H1 (cell line): Measurements from ENCODE around the gene HAGH. TPM values are rescaled to one million over a fixed set of nuclear protein-coding genes. Genes with fewer than 3 reads are reported as not detected.

Source experiments
- CTCF ChIA-PET: fragments of 300-600 bp; sonication (Branson Sonifier 250); formaldehyde crosslinking; loops from one replicate; lab custom pipeline; 2021; ENCODE audit not compliant: partially characterized antibody; lab: Charles Lee
- POLR2A ChIA-PET: fragments of 300-600 bp; sonication (Branson Sonifier 250); formaldehyde crosslinking; loops from one replicate; lab custom pipeline; 2021; ENCODE audit warnings: inconsistent platforms; ENCODE audit not compliant: partially characterized antibody; lab: Charles Lee
- DNase-seq, 2 experiments: peaks; one replicate each; pipeline versions ENCODE4 v3.0.0 to v3.0.0-alpha.2; 2010 to 2022; ENCODE audit warnings: low spot score in 2 of 2, low read depth in 1 of 2, mixed read lengths in 1 of 2
- FAIRE-seq: peaks from 2 replicates; lab custom pipeline; 2011; peaks lifted over from hg19 to GRCh38; lab: Jason Lieb, UNC
- H2AFZ ChIP-seq: 2 replicates; pipeline ENCODE4 v1.8.1; 2012; ENCODE audit warnings: low read length, inconsistent platforms
- H2AK5ac ChIP-seq: 2 replicates; pipeline ENCODE4 v1.6.1; 2013; ENCODE audit warnings: low read depth, low read length
- H2BK120ac ChIP-seq: replicated peaks from 2 replicates; pipeline ENCODE3; 2013; ENCODE audit warnings: low read depth, low read length, inconsistent platforms
- H2BK12ac ChIP-seq: 2 replicates; pipeline ENCODE4 v1.6.1; 2013; ENCODE audit warnings: low read depth, low read length
- H2BK15ac ChIP-seq: 2 replicates; pipeline ENCODE4 v1.6.1; 2013; ENCODE audit warnings: low read length
- H2BK20ac ChIP-seq: 2 replicates; pipeline ENCODE4 v1.6.1; 2013; ENCODE audit warnings: low read length
- H2BK5ac ChIP-seq: 2 replicates; pipeline ENCODE4 v1.6.1; 2013; ENCODE audit warnings: low read depth, low read length
- H3K14ac ChIP-seq: 2 replicates; pipeline ENCODE4 v1.6.1; 2013; ENCODE audit warnings: inconsistent platforms; ENCODE audit not compliant: insufficient read length
- H3K18ac ChIP-seq: 2 replicates; pipeline ENCODE4 v1.6.1; 2013; ENCODE audit warnings: low read length; ENCODE audit errors: extremely low read depth
- H3K23ac ChIP-seq: 2 replicates; pipeline ENCODE4 v1.6.1; 2013; ENCODE audit warnings: inconsistent platforms; ENCODE audit not compliant: insufficient read length
- H3K23me2 ChIP-seq: 2 replicates; pipeline ENCODE4 v1.6.1; 2013; ENCODE audit warnings: low read depth, low read length
- H3K27ac ChIP-seq: 2 replicates; pipeline ENCODE4 v1.6.1; 2011; ENCODE audit warnings: low read depth, low read length, inconsistent platforms
- H3K27me3 ChIP-seq, 4 experiments: replicated peaks in 1 of 4; 1 replicate in 1 of 4; 2 replicates in 3 of 4; pipeline versions ENCODE4 v1.6.1 to v1.8.1; 2011 to 2013; ENCODE audit warnings: low read length in 3 of 4, mild to moderate bottlenecking in 3 of 4, inconsistent platforms in 2 of 4, mixed read lengths in 2 of 4, moderate library complexity in 1 of 4; ENCODE audit not compliant: control insufficient read depth in 3 of 4, insufficient read depth in 3 of 4; ENCODE audit errors: extremely low read depth in 1 of 4
- H3K36me3 ChIP-seq, 4 experiments: 2 replicates each; pipeline versions ENCODE4 v1.6.1 to v1.8.1; 2011 to 2013; ENCODE audit warnings: mild to moderate bottlenecking in 4 of 4, low read length in 3 of 4, moderate library complexity in 2 of 4, control low read depth in 1 of 4, inconsistent platforms in 1 of 4; ENCODE audit not compliant: insufficient read depth in 4 of 4, control insufficient read depth in 2 of 4
- H3K4ac ChIP-seq: replicated peaks from 2 replicates; pipeline ENCODE3; 2013; ENCODE audit warnings: low read length, low read depth, mixed read lengths, inconsistent platforms; ENCODE audit not compliant: insufficient read length
- H3K4me1 ChIP-seq, 4 experiments: replicated peaks in 1 of 4; 1 replicate in 1 of 4; 2 replicates in 3 of 4; pipeline versions ENCODE4 v1.6.1 to v1.8.1; 2011 to 2013; ENCODE audit warnings: low read length in 3 of 4, inconsistent platforms in 2 of 4, mixed read lengths in 1 of 4; ENCODE audit not compliant: insufficient read depth in 4 of 4, control insufficient read depth in 3 of 4
- H3K4me2 ChIP-seq, 2 experiments: 2 replicates each; pipeline versions ENCODE4 v1.6.1 to v1.8.1; 2011 to 2013; ENCODE audit warnings: low read depth in 2 of 2, low read length in 2 of 2, control low read depth in 1 of 2, inconsistent platforms in 1 of 2, mild to moderate bottlenecking in 1 of 2; ENCODE audit not compliant: insufficient read depth in 1 of 2
- H3K4me3 ChIP-seq, 4 experiments: fragments of 200-600, 300-600 bp in 1 of 4; sonication (generic), shearing (Covaris generic), sonication (Bioruptor Twin) in 1 of 4; 2 replicates each; pipeline versions ENCODE4 v1.5.1 to v1.8.1; 2011 to 2016; ENCODE audit warnings: low read length in 4 of 4, low read depth in 3 of 4, control low read depth in 2 of 4, inconsistent platforms in 2 of 4, mild to moderate bottlenecking in 2 of 4, mixed read lengths in 1 of 4, moderate library complexity in 1 of 4; ENCODE audit not compliant: insufficient read depth in 2 of 4; ENCODE audit errors: extremely low read depth in 1 of 4
- H3K56ac ChIP-seq: replicated peaks from 2 replicates; pipeline ENCODE3; 2013; ENCODE audit warnings: low read depth, mild to moderate bottlenecking, mixed read lengths, low read length, inconsistent platforms; ENCODE audit not compliant: insufficient read length
- H3K79me1 ChIP-seq: 2 replicates; pipeline ENCODE4 v1.6.1; 2013; ENCODE audit warnings: low read depth, low read length, control low read depth
- H3K79me2 ChIP-seq, 2 experiments: 2 replicates each; pipeline versions ENCODE4 v1.6.1 to v1.8.1; 2012 to 2013; ENCODE audit warnings: low read length in 2 of 2, mild to moderate bottlenecking in 2 of 2, inconsistent platforms in 1 of 2; ENCODE audit not compliant: insufficient read depth in 2 of 2, control insufficient read depth in 1 of 2
- H3K9ac ChIP-seq, 4 experiments: replicated peaks in 1 of 4; 1 replicate in 1 of 4; 2 replicates in 3 of 4; pipeline versions ENCODE4 v1.6.1 to v1.8.1; 2011 to 2013; ENCODE audit warnings: low read depth in 3 of 4, low read length in 3 of 4, control low read depth in 2 of 4, mild to moderate bottlenecking in 2 of 4, moderate library complexity in 2 of 4, inconsistent platforms in 1 of 4; ENCODE audit errors: extremely low read depth in 1 of 4
- H3K9me3 ChIP-seq, 2 experiments: 2 replicates each; pipeline versions ENCODE4 v1.6.1 to v1.8.1; 2012 to 2013; ENCODE audit warnings: mild to moderate bottlenecking in 2 of 2, moderate library complexity in 2 of 2, control low read depth in 1 of 2, inconsistent platforms in 1 of 2, low read depth in 1 of 2, low read length in 1 of 2, mixed read lengths in 1 of 2; ENCODE audit not compliant: insufficient read depth in 2 of 2
- H4K20me1 ChIP-seq, 2 experiments: replicated peaks in 1 of 2; 2 replicates each; pipeline versions ENCODE3 to v1.8.1; 2011 to 2013; ENCODE audit warnings: inconsistent platforms in 2 of 2, low read length in 2 of 2, mild to moderate bottlenecking in 1 of 2; ENCODE audit not compliant: insufficient read depth in 2 of 2, control insufficient read depth in 1 of 2
- H4K5ac ChIP-seq: 2 replicates; pipeline ENCODE4 v1.6.1; 2013; ENCODE audit warnings: low read length, low read depth, mixed read lengths, inconsistent platforms; ENCODE audit not compliant: insufficient read length
- H4K8ac ChIP-seq: 2 replicates; pipeline ENCODE4 v1.8.0; 2013; ENCODE audit warnings: mild to moderate bottlenecking, moderate library complexity, low read length, inconsistent platforms; ENCODE audit not compliant: insufficient read depth; ENCODE audit errors: extremely low read depth
- H4K91ac ChIP-seq: replicated peaks from 2 replicates; pipeline ENCODE3; 2013; ENCODE audit warnings: low read length, mixed read lengths, inconsistent platforms; ENCODE audit not compliant: insufficient read length
- EGR1 ChIP-seq: IDR thresholded peaks from 2 replicates; pipeline ENCODE4 v1.6.1; 2011; ENCODE audit warnings: low read depth, low read length, borderline replicate concordance
- EZH2 ChIP-seq: fragments of 200-600 bp; sonication (generic); IDR thresholded peaks from 2 replicates; pipeline ENCODE4 v1.7.1; 2012; ENCODE audit warnings: low read depth, mild to moderate bottlenecking, moderate library complexity, low read length, inconsistent platforms; ENCODE audit not compliant: severe bottlenecking
- PHF8 ChIP-seq: fragments of 200-600 bp; sonication (generic); conservative IDR thresholded peaks from 2 replicates; pipeline ENCODE4 v1.7.1; 2012; ENCODE audit warnings: low read depth, mild to moderate bottlenecking, inconsistent platforms, low read length, moderate library complexity
- POU5F1 ChIP-seq: IDR thresholded peaks from 2 replicates; pipeline ENCODE4 v1.6.1; 2011; ENCODE audit warnings: low read depth, mild to moderate bottlenecking, low read length, moderate library complexity
- RBBP5 ChIP-seq: IDR thresholded peaks from 2 replicates; pipeline ENCODE4 v1.7.1; 2012; ENCODE audit warnings: low read depth, mild to moderate bottlenecking, inconsistent platforms, low read length, moderate library complexity, borderline replicate concordance
- SP1 ChIP-seq: IDR thresholded peaks from 2 replicates; pipeline ENCODE4 v1.6.1; 2011; ENCODE audit warnings: low read depth, low read length
- SUZ12 ChIP-seq: fragments of 200-600 bp; sonication (generic); IDR thresholded peaks from 2 replicates; pipeline ENCODE4 v1.6.1; 2012; ENCODE audit warnings: mild to moderate bottlenecking, inconsistent platforms, low read length, moderate library complexity, mixed read lengths
- TAF7 ChIP-seq: optimal IDR thresholded peaks from 2 replicates; pipeline ENCODE3; 2011; ENCODE audit warnings: low read depth, mild to moderate bottlenecking, inconsistent platforms, low read length, moderate library complexity, borderline replicate concordance
- WGBS, 2 experiments: shearing (Covaris generic) in 1 of 2; methylation state at CpG; one replicate each; pipeline versions ENCODE4 v1.1.6 to v1.1.7; 2013 to 2015; ENCODE audit warnings: low lambda C conversion rate in 2 of 2, mixed read lengths in 2 of 2, inconsistent platforms in 1 of 2, low coverage in 1 of 2, missing lambda C conversion rate in 1 of 2; ENCODE audit not compliant: insufficient replicate concordance in 2 of 2, insufficient coverage in 1 of 2, insufficient read length in 1 of 2; ENCODE audit errors: extremely low coverage in 1 of 2, missing lambda C conversion rate in 1 of 2; 5-methylcytosine and 5-hydroxymethylcytosine counted together
- polyA plus RNA-seq, 7 experiments: library from polyadenylated mRNA; depleted of rRNA in 3 of 7; stranded (reverse) in 5 of 7; unstranded in 2 of 7; fragments of >200 nt in 5 of 7; fragments of 200-250 nt in 2 of 7; gene quantifications; 1 replicate in 5 of 7; 2 replicates in 1 of 7; 4 replicates in 1 of 7; pipeline versions ENCODE4 v1.2.1 to v1.2.3, GENCODE V29; 2011 to 2013; ENCODE audit warnings: missing spikeins in 2 of 7, mixed read lengths in 2 of 7
- total RNA-seq: library from RNA; stranded (reverse); fragmentation: NEBNext Ultra II Directional; extraction: Animal tissue kit (Norgen Biotek cat#: 25700); gene quantifications from 2 replicates; pipeline ENCODE4 v1.2.1, GENCODE V29; 2021
- TF ChIP-seq, protein P1 (sequence below): IDR thresholded peaks from 2 replicates; pipeline ENCODE4 v1.6.1; 2012; ENCODE audit warnings: inconsistent platforms
- TF ChIP-seq, protein P2 (sequence below): IDR thresholded peaks from 2 replicates; pipeline ENCODE4 v1.6.1; 2011; ENCODE audit warnings: low read length, improper control_type of control experiment

The HAGH gene
- total and polyA plus RNA-seq, 2 of the 8 experiments (the other 6 are each of a cell fraction or from before 2014, with no cell fraction given): 28.7 to 40.6 TPM

DNA sequence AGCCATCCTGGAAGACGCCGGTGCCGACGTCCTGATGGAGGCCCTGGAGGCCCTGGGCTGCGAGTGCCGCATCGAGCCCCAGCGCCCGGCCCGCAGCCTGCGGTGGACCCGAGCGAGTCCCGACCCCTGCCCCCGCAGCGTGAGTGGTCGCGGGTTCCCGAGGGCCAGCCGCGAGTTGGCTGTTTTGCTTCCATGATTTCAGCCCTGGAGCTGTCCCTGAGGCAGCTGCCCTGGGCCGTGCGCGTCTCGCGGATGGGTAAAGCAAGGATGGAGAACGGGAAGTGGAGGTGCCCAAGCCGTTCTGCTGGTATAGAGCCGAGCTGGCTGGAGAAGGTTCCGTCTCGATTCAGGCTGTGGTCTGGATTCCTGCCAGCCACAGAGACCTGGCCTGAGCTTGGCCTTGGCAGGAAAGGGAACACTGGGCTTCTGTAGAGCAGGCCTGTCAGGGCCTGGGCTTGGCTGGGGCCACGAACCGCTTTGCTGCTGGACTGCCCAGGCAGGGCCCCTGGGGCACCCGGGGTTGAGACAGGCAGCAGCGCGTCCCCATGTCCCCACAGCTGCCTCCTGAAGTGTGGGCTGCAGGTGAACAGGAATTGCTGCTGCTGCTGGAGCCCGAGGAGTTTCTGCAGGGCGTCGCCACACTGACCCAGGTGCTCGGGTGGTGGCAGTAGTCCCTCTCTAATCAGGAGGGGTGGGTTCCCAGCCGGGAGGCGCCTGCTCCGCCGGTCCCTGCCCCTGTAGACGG, 52.8 kb downstream of the HAGH start:
- H3K4me3 ChIP-seq: peak overlapping the region; percentile 82 to 91 (median 82)
- peak overlapping the region; percentile 4 for H3K56ac ChIP-seq
- peaks cover 17% of the 10 kb centered on the region for H3K23me2 ChIP-seq
- H3K36me3 ChIP-seq: peaks cover 0 to 23% (median 8%) of the 10 kb centered on the region in 4 experiments; a peak in 5 of 8 replicates
- H3K27me3 ChIP-seq: no peaks in the 10 kb centered on the region
- peaks cover 0 to 12% (median 10%) of the 10 kb centered on the region in 4 experiments; a peak in 5 of 7 replicates for H3K4me1 ChIP-seq
- H3K9ac ChIP-seq: peak overlapping the region; percentile 56 to 68 (median 62)
- H3K27ac ChIP-seq: no peak overlapping the region
- H3K79me1 ChIP-seq: peaks cover 4% of the 10 kb centered on the region
- no peak overlapping the region for H2AFZ ChIP-seq
- peak overlapping the region; percentile 85 for H4K91ac ChIP-seq
- POLR2A ChIA-PET: interaction anchor here (0.7 to 13.5 kb wide), 8 partner anchors 5 to 191 kb away, joined by 3 to 246 read pairs (median 10); partner anchors contain the start of genes EME2, JPT2, MRPS34 and NME3
- FAIRE-seq (no peak), DNase-seq (no peak)
- H3K4me2 ChIP-seq: peak overlapping the region; percentile 70 to 90
- no peak overlapping the region; the same call in 1 of the 2 replicates for H2AK5ac ChIP-seq
- H2BK5ac ChIP-seq: peak overlapping the region; percentile 66; the same call in 1 of the 2 replicates
- CTCF ChIA-PET: interaction anchor here (0.6 to 2.7 kb wide), 11 partner anchors 9 to 49 kb away, joined by 3 to 13 read pairs (median 4); partner anchors contain the start of genes IGFALS, NUBP2 and SPSB3
- no peak overlapping the region for H2BK120ac ChIP-seq
- H4K20me1 ChIP-seq: peaks cover 0 to 25% of the 10 kb centered on the region in 2 experiments
- H3K14ac ChIP-seq: no peak overlapping the region
- H2BK12ac ChIP-seq: no peak overlapping the region
- no peak overlapping the region for H2BK15ac ChIP-seq
- peaks cover 0 to 15% of the 10 kb centered on the region in 2 experiments; a peak in 1 of 4 replicates for H3K79me2 ChIP-seq
- peak overlapping the region; percentile 47 for H4K5ac ChIP-seq
- whole genome bisulfite sequencing, 2 experiments: 49% methylated on average over 31 of the region's 45 CpGs; no CpG with 5 or more reads in 1 of the 2 experiments
- peak overlapping the region; percentile 71 for H3K18ac ChIP-seq
- H3K4ac ChIP-seq: no peak overlapping the region
- no peaks in the 10 kb centered on the region for H3K9me3 ChIP-seq
- H4K8ac ChIP-seq: no peak overlapping the region
- H2BK20ac ChIP-seq: no peak overlapping the region
- no peak overlapping the region for H3K23ac ChIP-seq
- TF ChIP-seq, protein P1, sequence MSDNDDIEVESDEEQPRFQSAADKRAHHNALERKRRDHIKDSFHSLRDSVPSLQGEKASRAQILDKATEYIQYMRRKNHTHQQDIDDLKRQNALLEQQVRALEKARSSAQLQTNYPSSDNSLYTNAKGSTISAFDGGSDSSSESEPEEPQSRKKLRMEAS: no peak
- TF ChIP-seq POU5F1 (no peak), PHF8 (no peak), EZH2 (no peak), TAF7 (no peak), SP1 (no peak), RBBP5 (no peak), EGR1 (no peak), SUZ12 (no peak)
- TF ChIP-seq, protein P2, sequence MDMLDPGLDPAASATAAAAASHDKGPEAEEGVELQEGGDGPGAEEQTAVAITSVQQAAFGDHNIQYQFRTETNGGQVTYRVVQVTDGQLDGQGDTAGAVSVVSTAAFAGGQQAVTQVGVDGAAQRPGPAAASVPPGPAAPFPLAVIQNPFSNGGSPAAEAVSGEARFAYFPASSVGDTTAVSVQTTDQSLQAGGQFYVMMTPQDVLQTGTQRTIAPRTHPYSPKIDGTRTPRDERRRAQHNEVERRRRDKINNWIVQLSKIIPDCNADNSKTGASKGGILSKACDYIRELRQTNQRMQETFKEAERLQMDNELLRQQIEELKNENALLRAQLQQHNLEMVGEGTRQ: no peak
